ENCODE data around the gene FLOT1. TPM values are rescaled to one million over a fixed set of nuclear protein-coding genes. Genes with fewer than 3 reads are reported as not detected.
A peak's percentile ranks its signal among the peaks of the same experiment; 100 is the strongest.

The FLOT1 gene
- total RNA-seq, 1 experiment from 2014 or later: 110 TPM

DNA sequence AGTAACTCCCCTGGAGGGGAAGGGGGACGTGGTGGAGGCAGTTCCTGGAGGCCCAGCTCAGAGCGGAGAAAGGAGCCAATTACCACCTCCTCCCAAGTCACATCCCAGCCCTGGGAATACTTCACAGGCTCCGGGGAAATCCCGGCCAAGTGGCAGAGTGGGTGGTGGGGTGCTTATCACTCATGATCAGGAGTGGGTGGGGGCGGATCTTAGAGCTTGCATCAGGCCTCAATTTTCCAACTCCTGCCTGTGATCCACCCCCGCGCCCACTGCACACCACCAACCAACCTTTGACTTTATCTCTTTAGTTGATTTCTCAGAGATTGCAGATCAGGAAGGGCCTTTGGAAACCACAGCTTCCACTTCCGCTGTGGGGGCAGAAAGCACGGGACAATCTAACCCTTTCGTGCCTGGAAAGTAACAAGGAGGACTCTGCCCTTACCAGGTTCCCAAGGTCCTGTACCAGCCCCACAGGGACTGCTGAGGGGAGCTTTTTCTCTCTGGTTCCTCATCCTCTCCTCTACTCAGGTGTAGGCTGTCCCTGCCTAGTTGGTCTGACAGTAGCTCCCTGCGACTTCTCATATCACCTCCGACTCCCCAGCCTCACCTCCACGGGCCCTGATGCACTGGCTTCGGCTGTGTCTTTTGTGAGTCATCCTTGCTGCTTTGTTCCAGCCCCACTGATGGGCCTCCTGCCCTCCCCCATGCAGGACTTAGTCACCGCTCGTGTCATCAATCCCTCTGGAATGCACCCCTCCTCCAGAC is 26.8 kb upstream of the FLOT1 start:
- Mint-ChIP-seq H3K4me3 (no peak overlapping the region), H3K27ac (peak overlapping the region; percentile 77), H3K4me1 (peaks cover 50% of the 10 kb centered on the region), H3K27me3 (ENCODE audit: low read depth) (no peaks in the 10 kb centered on the region; the same call in 1 of the 2 replicates), H3K36me3 (peaks cover 3% of the 10 kb centered on the region; the same call in 1 of the 2 replicates), H3K9me3 (peaks cover 7% of the 10 kb centered on the region; the same call in 1 of the 2 replicates)
- CTCF ChIA-PET: interaction anchor here (0.8 to 1.5 kb wide), 2 partner anchors 38 to 90 kb away, joined by 3 to 4 read pairs; no protein-coding TSS in a partner anchor
- DNase-seq (ENCODE audit: low spot score): no peak
- ATAC-seq: peak; percentile 57
- POLR2A ChIA-PET: interaction anchor here (1.2 kb wide), 1 partner anchor 403 kb away, joined by 3 read pairs; no protein-coding TSS in a partner anchor
- TF ChIP-seq IRF2 (CRISPR knock-in tag; IDR thresholded peaks at IDR 0.05; ENCODE audit: borderline replicate concordance, low read depth) (no peak), ELF4 (CRISPR knock-in tag; IDR thresholded peaks at IDR 0.05; ENCODE audit: low read depth) (no peak), GABPB1 (CRISPR knock-in tag; IDR thresholded peaks at IDR 0.05) (peak; percentile 78)
- TF ChIP-seq, protein P1, sequence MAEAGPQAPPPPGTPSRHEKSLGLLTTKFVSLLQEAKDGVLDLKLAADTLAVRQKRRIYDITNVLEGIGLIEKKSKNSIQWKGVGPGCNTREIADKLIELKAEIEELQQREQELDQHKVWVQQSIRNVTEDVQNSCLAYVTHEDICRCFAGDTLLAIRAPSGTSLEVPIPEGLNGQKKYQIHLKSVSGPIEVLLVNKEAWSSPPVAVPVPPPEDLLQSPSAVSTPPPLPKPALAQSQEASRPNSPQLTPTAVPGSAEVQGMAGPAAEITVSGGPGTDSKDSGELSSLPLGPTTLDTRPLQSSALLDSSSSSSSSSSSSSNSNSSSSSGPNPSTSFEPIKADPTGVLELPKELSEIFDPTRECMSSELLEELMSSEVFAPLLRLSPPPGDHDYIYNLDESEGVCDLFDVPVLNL (CRISPR knock-in tag; IDR thresholded peaks at IDR 0.05; ENCODE audit: borderline replicate concordance, low read depth): no peak

GRCh38 chr6:30768634-30769087 is 26.2 kb upstream of the FLOT1 start:
- ATAC-seq (no peak), DNase-seq (ENCODE audit: low spot score) (no peak)
- H3K36me3 Mint-ChIP-seq: peaks cover 4% of the 10 kb centered on the region; the same call in 1 of the 2 replicates
- no peaks in the 10 kb centered on the region; the same call in 1 of the 2 replicates for H3K27me3 Mint-ChIP-seq (ENCODE audit: low read depth)
- ChIA-PET CTCF (interaction anchor here (1.5 kb wide), 1 partner anchor 38 kb away, joined by 4 read pairs; no protein-coding TSS in a partner anchor), POLR2A (interaction anchor here (1.2 kb wide), 1 partner anchor 403 kb away, joined by 3 read pairs; no protein-coding TSS in a partner anchor)
- no peak overlapping the region for H3K4me3 Mint-ChIP-seq
- H3K4me1 Mint-ChIP-seq: peaks cover 52% of the 10 kb centered on the region
- peak overlapping the region; percentile 2; the same call in 1 of the 2 replicates for H3K27ac Mint-ChIP-seq
- peaks cover 8% of the 10 kb centered on the region; the same call in 1 of the 2 replicates for H3K9me3 Mint-ChIP-seq
- TF ChIP-seq GTF2I (CRISPR knock-in tag; conservative IDR thresholded peaks at IDR 0.05) (no peak), NFYB (CRISPR knock-in tag; conservative IDR thresholded peaks at IDR 0.05; ENCODE audit: low read depth) (no peak), ZNF671 (CRISPR knock-in tag; IDR thresholded peaks at IDR 0.05) (no peak), AFF4 (CRISPR knock-in tag; IDR thresholded peaks at IDR 0.05; ENCODE audit: borderline replicate concordance) (no peak), SMAD3 (CRISPR knock-in tag; IDR thresholded peaks at IDR 0.05; ENCODE audit: borderline replicate concordance) (no peak), USF2 (CRISPR knock-in tag; IDR thresholded peaks at IDR 0.05) (no peak)

- H3K4me3 Mint-ChIP-seq: no peak overlapping the region
- H3K4me1 Mint-ChIP-seq: peaks cover 59% of the 10 kb centered on the region
- ChIA-PET POLR2A (interaction anchor here (1.7 kb wide), 1 partner anchor 23 kb away, joined by 3 read pairs; the partner anchor contains the start of gene IER3), CTCF (no interaction called here)
- H3K36me3 Mint-ChIP-seq: peaks cover 4% of the 10 kb centered on the region; the same call in 1 of the 2 replicates
- no peak for ATAC-seq
- no peak overlapping the region for H3K27ac Mint-ChIP-seq
- peaks cover 8% of the 10 kb centered on the region; the same call in 1 of the 2 replicates for H3K9me3 Mint-ChIP-seq
- H3K27me3 Mint-ChIP-seq (ENCODE audit: low read depth): no peaks in the 10 kb centered on the region; the same call in 1 of the 2 replicates
- DNase-seq (ENCODE audit: low spot score): no peak
- no peak for TF ChIP-seq SOX15 (CRISPR knock-in tag; IDR thresholded peaks at IDR 0.05)
- no peak for TF ChIP-seq AR (CRISPR knock-in tag; IDR thresholded peaks at IDR 0.05)
- no peak for TF ChIP-seq ESRRA (CRISPR knock-in tag; IDR thresholded peaks at IDR 0.05; ENCODE audit: borderline replicate concordance)
- no peak for TF ChIP-seq ZNF396 (CRISPR knock-in tag; IDR thresholded peaks at IDR 0.05; ENCODE audit: borderline replicate concordance)
- no peak for TF ChIP-seq ATF3 (CRISPR knock-in tag; conservative IDR thresholded peaks at IDR 0.05)
- TF ChIP-seq USF2 (CRISPR knock-in tag; IDR thresholded peaks at IDR 0.05): no peak
- TF ChIP-seq NR1H2 (CRISPR knock-in tag; IDR thresholded peaks at IDR 0.05): no peak
- no peak for TF ChIP-seq KAT7 (CRISPR knock-in tag; IDR thresholded peaks at IDR 0.05; ENCODE audit: borderline replicate concordance)
- TF ChIP-seq TEAD1 (CRISPR knock-in tag; IDR thresholded peaks at IDR 0.05): no peak
- no peak for TF ChIP-seq MXD4 (CRISPR knock-in tag; IDR thresholded peaks at IDR 0.05; ENCODE audit: borderline replicate concordance)
- TF ChIP-seq FOXP1 (CRISPR knock-in tag; IDR thresholded peaks at IDR 0.05; ENCODE audit: borderline replicate concordance): no peak
These were observed 25.4 kb upstream of the FLOT1 start for GRCh38 chr6:30767944-30768301.

All from WTC11 (cell line).